ENCODE results near the gene FBXW9. TPM values are rescaled to one million over a fixed set of nuclear protein-coding genes. Genes with fewer than 3 reads are reported as not detected.
A peak's percentile ranks its signal among the peaks of the same experiment; 100 is the strongest.

The FBXW9 gene
- total and polyA plus RNA-seq, 2 experiments from 2014 or later: 6.6 to 19.4 TPM

GRCh38 chr19:12737835-12738351, 41.5 kb upstream of the FBXW9 start (continued):
- TF ChIP-seq, protein P1, sequence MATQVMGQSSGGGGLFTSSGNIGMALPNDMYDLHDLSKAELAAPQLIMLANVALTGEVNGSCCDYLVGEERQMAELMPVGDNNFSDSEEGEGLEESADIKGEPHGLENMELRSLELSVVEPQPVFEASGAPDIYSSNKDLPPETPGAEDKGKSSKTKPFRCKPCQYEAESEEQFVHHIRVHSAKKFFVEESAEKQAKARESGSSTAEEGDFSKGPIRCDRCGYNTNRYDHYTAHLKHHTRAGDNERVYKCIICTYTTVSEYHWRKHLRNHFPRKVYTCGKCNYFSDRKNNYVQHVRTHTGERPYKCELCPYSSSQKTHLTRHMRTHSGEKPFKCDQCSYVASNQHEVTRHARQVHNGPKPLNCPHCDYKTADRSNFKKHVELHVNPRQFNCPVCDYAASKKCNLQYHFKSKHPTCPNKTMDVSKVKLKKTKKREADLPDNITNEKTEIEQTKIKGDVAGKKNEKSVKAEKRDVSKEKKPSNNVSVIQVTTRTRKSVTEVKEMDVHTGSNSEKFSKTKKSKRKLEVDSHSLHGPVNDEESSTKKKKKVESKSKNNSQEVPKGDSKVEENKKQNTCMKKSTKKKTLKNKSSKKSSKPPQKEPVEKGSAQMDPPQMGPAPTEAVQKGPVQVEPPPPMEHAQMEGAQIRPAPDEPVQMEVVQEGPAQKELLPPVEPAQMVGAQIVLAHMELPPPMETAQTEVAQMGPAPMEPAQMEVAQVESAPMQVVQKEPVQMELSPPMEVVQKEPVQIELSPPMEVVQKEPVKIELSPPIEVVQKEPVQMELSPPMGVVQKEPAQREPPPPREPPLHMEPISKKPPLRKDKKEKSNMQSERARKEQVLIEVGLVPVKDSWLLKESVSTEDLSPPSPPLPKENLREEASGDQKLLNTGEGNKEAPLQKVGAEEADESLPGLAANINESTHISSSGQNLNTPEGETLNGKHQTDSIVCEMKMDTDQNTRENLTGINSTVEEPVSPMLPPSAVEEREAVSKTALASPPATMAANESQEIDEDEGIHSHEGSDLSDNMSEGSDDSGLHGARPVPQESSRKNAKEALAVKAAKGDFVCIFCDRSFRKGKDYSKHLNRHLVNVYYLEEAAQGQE (IDR thresholded peaks at IDR 0.05; ENCODE audit: unreplicated experiment): no peak
- TF ChIP-seq EZH2 (IDR thresholded peaks at IDR 0.05; ENCODE audit: low read depth, unreplicated experiment): no peak

DNA sequence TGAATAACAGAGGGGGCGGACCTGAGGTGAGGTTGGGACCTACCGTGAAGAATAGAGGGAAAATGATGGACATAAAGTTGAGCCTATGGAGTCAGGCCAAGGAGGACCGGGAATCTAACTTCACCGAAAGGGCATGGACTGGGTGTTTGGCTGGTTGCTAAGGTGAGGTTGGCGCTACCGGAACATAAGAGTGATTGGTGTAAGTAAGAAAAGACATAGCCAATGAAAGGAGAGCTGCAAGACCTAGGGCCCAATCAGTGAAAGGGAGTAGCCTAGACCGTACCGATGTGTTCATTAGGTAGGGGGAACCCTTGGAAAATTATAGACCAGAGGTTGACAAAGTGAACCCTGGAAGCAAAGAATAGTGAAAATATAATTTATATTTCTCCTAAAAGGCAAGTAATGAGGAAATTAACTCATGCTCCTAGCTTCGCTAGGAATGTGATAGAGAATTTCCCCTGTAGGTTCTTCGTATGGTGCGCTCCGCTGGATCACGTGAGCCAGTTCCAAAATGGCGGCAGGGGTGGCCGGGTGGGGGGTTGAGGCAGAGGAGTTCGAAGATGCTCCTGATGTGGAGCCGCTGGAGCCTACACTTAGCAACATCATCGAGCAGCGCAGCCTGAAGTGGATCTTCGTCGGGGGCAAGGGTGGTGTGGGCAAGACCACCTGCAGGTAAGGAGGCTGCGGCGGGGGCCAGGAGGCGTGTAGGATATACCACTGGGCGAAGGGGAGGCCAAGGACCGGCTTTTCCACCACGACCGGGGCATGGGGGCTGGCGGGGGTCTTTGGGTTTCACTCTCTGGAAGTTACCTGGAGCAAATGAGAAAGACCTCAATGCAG, 40.8 kb upstream of the FBXW9 start, which contains the start of gene GET3:
Gene GET3, plus strand, starts transcription at position 503 of the 840 bp plus-strand sequence. Its CDS starts 9 bp downstream, at position 512.
- Mint-ChIP-seq H3K4me3 (peak within 1 kb of the TSS; percentile 100), H3K27ac (peak within 1 kb of the TSS; percentile 99), H3K27me3 (ENCODE audit: insufficient read depth, low read depth, poor library complexity) (peaks cover 9% of the 10 kb centered on the region), H3K36me3 (ENCODE audit: low read depth) (peaks cover 25% of the 10 kb centered on the region), H3K9me3 (no peaks in the 10 kb centered on the region), H3K4me1 (peaks cover 16% of the 10 kb centered on the region)
- Histone ChIP-seq H2AFZ (no peak within 1 kb of the TSS), H3F3A (replicated peaks; ENCODE audit: low read depth) (peaks cover 10% of the 10 kb centered on the region; the same call in 1 of the 2 replicates), H3K9me2 (ENCODE audit: insufficient read depth) (no peaks in the 10 kb centered on the region), H3K79me2 (replicated peaks; ENCODE audit: insufficient read depth) (peaks cover 33% of the 10 kb centered on the region), H3K27me3 (ENCODE audit: insufficient read depth) (no peaks in the 10 kb centered on the region), H3K27ac (ENCODE audit: low read depth) (peak within 1 kb of the TSS; percentile 41; the same call in 1 of the 2 replicates), H4K20me1 (replicated peaks; ENCODE audit: insufficient read depth) (peaks cover 16% of the 10 kb centered on the region), H3K4me1 (ENCODE audit: insufficient read depth) (peaks cover 7% of the 10 kb centered on the region; the same call in 1 of the 2 replicates), H3K4me2 (peak within 1 kb of the TSS; percentile 93), H3K4me3 (peak within 1 kb of the TSS; percentile 57), H3K36me3 (ENCODE audit: insufficient read depth) (no peaks in the 10 kb centered on the region; the same call in 1 of the 2 replicates)
- ATAC-seq: peak; percentile 90
- TF ChIP-seq ZNF114 (CRISPR knock-in tag; IDR thresholded peaks at IDR 0.05) (no peak), ZNF462 (CRISPR knock-in tag; IDR thresholded peaks at IDR 0.05) (no peak), POLR2AphosphoS5 (IDR thresholded peaks at IDR 0.05; ENCODE audit: low read depth) (peak; percentile 43), STAT1 (IDR thresholded peaks at IDR 0.05; ENCODE audit: unreplicated experiment) (no peak), JUNB (IDR thresholded peaks at IDR 0.05; ENCODE audit: unreplicated experiment) (no peak), CREB1 (CRISPR knock-in tag; IDR thresholded peaks at IDR 0.05; ENCODE audit: low read depth) (0 out of 2 replicates have a peak, but pooled peaks have one; percentile 33), ZNF331 (CRISPR knock-in tag; IDR thresholded peaks at IDR 0.05; ENCODE audit: low read depth) (no peak)
- TF ChIP-seq, protein P2, sequence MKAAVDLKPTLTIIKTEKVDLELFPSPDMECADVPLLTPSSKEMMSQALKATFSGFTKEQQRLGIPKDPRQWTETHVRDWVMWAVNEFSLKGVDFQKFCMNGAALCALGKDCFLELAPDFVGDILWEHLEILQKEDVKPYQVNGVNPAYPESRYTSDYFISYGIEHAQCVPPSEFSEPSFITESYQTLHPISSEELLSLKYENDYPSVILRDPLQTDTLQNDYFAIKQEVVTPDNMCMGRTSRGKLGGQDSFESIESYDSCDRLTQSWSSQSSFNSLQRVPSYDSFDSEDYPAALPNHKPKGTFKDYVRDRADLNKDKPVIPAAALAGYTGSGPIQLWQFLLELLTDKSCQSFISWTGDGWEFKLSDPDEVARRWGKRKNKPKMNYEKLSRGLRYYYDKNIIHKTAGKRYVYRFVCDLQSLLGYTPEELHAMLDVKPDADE (IDR thresholded peaks at IDR 0.05): peak; percentile 54; the same call in 1 of the 2 replicates
- DNase-seq (ENCODE audit: low spot score): peak; percentile 100
